SK-N-MC (cell line): ENCODE data around the gene SAP25.

Source experiments
- DNase-seq: peaks from one replicate; pipeline ENCODE4 v3.0.0-alpha.2; 2011; ENCODE audit warnings: low read depth, low spot score
- H3K27ac ChIP-seq: fragments of 200-600 bp; sonication (generic); 2 replicates; pipeline ENCODE4 v1.5.1; 2016; ENCODE audit warnings: mixed run types
- H3K36me3 ChIP-seq: fragments of 200-600 bp; sonication (generic); 2 replicates; pipeline ENCODE4 v1.6.1; 2017; ENCODE audit warnings: antibody characterized with exemption, low read length, mixed read lengths; ENCODE audit not compliant: insufficient read depth
- H3K4me3 ChIP-seq: fragments of 200-600 bp; sonication (generic); 2 replicates; pipeline ENCODE4 v1.5.1; 2016
- H3K9ac ChIP-seq: fragments of 200-600 bp; sonication (generic); 2 replicates; pipeline ENCODE4 v1.8.0; 2017; ENCODE audit warnings: mixed run types, mixed read lengths; ENCODE audit not compliant: insufficient read length
- H3K9me3 ChIP-seq: fragments of 200-600 bp; sonication (generic); 2 replicates; pipeline ENCODE4 v1.6.1; 2017; ENCODE audit warnings: low read depth, mild to moderate bottlenecking, antibody characterized with exemption, low read length, moderate library complexity, mixed read lengths
- EZH2 ChIP-seq: fragments of 200-600 bp; sonication (generic); IDR thresholded peaks from one replicate; pipeline ENCODE4 v1.6.1; 2017; ENCODE audit warnings: antibody characterized with exemption
- FOXP2 ChIP-seq: optimal IDR thresholded peaks from 2 replicates; pipeline ENCODE3; 2011; ENCODE audit warnings: mild to moderate bottlenecking, moderate library complexity; ENCODE audit not compliant: insufficient read depth; ENCODE audit errors: extremely low read length, control extremely low read depth
- POLR2AphosphoS5 ChIP-seq: IDR thresholded peaks from 2 replicates; pipeline ENCODE4 v1.6.1; 2012; ENCODE audit warnings: mild to moderate bottlenecking, low read depth, low read length, borderline replicate concordance

SAP25 gene

DNA sequence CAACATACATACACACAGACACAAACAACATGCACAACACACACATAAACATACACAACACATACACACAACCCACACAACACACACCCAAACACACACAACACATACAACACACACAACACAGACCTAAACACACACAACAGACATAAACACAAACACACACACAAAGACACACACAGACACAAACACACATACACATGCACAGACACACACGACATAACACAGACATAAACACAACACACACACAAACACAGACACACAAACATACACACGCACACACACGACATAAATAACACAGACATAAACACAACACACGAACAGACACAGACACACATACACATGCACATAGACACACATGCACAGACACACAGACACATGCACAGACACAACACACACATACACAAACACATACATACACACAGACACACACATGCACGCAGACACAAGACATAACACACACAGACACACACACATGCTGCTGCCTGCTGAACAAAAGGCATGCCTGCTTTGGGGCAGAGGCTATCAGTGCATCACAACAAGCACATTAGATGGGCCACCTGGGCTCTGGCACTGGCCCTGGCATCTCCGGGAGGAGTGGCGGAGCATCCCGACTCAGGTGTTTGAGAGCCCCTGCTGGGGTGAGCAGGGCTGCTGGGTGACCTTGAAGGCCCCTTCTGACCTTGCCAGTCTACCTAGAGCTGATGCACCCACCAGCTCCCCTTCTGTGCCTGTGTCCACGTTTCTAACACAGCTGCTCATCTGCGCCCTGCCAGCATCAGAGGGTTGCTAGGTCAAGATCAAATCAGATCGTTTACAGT, 7.0 kb upstream of the SAP25 start:
- Histone ChIP-seq H3K4me3 (no peak overlapping the region), H3K9ac (no peak overlapping the region), H3K27ac (no peak overlapping the region), H3K9me3 (no peaks in the 10 kb centered on the region), H3K36me3 (peaks cover 29% of the 10 kb centered on the region)
- DNase-seq = no peak
- no peak for TF ChIP-seq EZH2

GRCh38 chr7:100578246-100579183, 4.8 kb upstream of the SAP25 start:
- Histone ChIP-seq H3K27ac (no peak overlapping the region), H3K36me3 (peaks cover 29% of the 10 kb centered on the region), H3K9me3 (no peaks in the 10 kb centered on the region), H3K9ac (no peak overlapping the region), H3K4me3 (no peak overlapping the region)
- TF ChIP-seq FOXP2 = no peak
- DNase-seq = no peak

GRCh38 chr7:100577507-100577906, 3.8 kb upstream of the SAP25 start:
- Histone ChIP-seq H3K9ac (no peak overlapping the region), H3K36me3 (peaks cover 29% of the 10 kb centered on the region), H3K9me3 (no peaks in the 10 kb centered on the region), H3K4me3 (no peak overlapping the region), H3K27ac (no peak overlapping the region)
- TF ChIP-seq FOXP2 = no peak
- TF ChIP-seq POLR2AphosphoS5 = no peak
- TF ChIP-seq EZH2 = no peak
- DNase-seq = no peak

GRCh38 chr7:100577103-100577502, 3.4 kb upstream of the SAP25 start:
- TF ChIP-seq EZH2 (no peak), POLR2AphosphoS5 (no peak)
- no peak overlapping the region for H3K9ac ChIP-seq
- no peak overlapping the region for H3K27ac ChIP-seq
- peaks cover 27% of the 10 kb centered on the region for H3K36me3 ChIP-seq
- H3K9me3 ChIP-seq = no peaks in the 10 kb centered on the region
- H3K4me3 ChIP-seq = no peak overlapping the region
- DNase-seq = no peak

- DNase-seq = no peak
- H3K36me3 ChIP-seq = peaks cover 22% of the 10 kb centered on the region
- TF ChIP-seq POLR2AphosphoS5 (no peak), EZH2 (no peak), FOXP2 (no peak)
Measured at GRCh38 chr7:100576384-100576993, 2.8 kb upstream of the SAP25 start.

DNA sequence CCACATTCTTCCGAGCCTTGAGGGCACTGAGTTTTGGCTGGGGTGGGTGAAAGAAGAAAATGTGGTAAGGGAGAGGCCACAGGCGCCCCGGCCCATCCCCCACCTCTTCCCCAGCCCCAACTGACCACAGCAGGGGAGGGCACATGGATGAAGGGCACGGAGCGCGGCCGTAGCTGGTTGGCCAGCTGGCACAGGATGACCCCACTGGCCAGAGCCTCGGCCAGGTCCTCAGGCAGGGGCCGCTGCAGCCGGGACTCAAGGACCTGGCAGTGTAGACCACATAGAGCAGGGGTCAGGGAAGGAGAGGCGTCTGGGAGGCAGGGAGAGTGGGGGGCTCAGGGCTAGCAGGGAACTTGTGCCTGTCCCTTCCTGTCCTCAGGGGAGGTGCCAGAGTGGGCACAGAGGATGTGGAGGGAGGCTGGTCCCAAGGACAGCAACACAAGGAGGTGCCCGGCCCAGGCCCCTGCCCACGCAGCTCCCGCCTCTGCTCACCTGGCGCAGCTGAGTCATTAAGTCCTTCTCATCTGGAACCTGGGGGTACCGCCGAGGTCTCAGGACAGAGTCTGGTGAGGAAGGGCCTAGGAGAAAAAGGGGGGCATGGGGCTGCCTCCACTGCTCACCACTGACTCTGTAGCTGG, 2.2 kb upstream of the SAP25 start:
- DNase-seq = no peak
- peaks cover 16% of the 10 kb centered on the region for H3K36me3 ChIP-seq
- H3K27ac ChIP-seq = no peak overlapping the region
- no peak for TF ChIP-seq FOXP2
- TF ChIP-seq POLR2AphosphoS5 = no peak
- no peak for TF ChIP-seq EZH2
- H3K4me3 ChIP-seq = no peak overlapping the region
- H3K9ac ChIP-seq = no peak overlapping the region
- H3K9me3 ChIP-seq = no peaks in the 10 kb centered on the region

More at GRCh38 chr7:100576384-100576993, 2.8 kb upstream of the SAP25 start:
- no peak overlapping the region for H3K4me3 ChIP-seq
- H3K27ac ChIP-seq = no peak overlapping the region
- H3K9me3 ChIP-seq = no peaks in the 10 kb centered on the region
- H3K9ac ChIP-seq = no peak overlapping the region

DNA sequence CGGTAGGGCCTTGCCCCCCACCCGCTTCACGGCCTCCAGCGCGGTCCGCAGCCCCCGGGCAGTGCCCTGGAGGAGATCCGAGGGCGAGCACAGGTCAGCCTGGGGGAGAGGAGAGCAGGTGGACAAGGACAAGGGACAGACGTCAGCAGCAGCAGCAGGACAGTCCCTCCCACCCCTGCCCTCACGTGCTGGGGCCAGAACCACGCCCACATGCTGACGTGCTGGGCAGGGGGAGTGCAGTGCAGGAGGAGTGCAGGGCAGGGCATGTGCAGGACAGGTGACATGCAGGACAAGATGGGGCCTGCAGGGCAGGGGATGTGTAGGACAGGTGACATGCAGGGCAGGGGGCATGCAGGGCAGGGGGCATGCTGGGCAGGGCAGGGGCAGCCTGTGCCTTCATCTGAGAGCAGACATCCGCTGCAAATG, 1.5 kb upstream of the SAP25 start:
- Histone ChIP-seq H3K9ac (no peak overlapping the region), H3K36me3 (peaks cover 9% of the 10 kb centered on the region; the same call in 1 of the 2 replicates), H3K4me3 (no peak overlapping the region), H3K9me3 (no peaks in the 10 kb centered on the region), H3K27ac (no peak overlapping the region)
- no peak for DNase-seq
- TF ChIP-seq EZH2 (no peak), FOXP2 (no peak), POLR2AphosphoS5 (no peak)
